Left lung (tissue), 10 donors: ENCODE data around the gene CIITA. TPM values are rescaled to one million over a fixed set of nuclear protein-coding genes. Genes with fewer than 3 reads are reported as not detected.
A peak's percentile ranks its signal among the peaks of the same experiment; 100 is the strongest.

Experiments
- ATAC-seq: fragments of 200-7000 bp; cut with Tn5 transposase; one replicate; pipeline ENCODE4 v1.9.1; 2020; ENCODE audit warnings: moderate library complexity
- DNase-seq, 4 donors: peaks; one replicate each; pipeline ENCODE4 v3.0.0-alpha.2; 2013 to 2020
- H3K27ac ChIP-seq, 2 donors: fragments of 200-600 bp; sonication (generic) in 1 of 2; one replicate each; pipeline versions ENCODE4 v1.5.0 to v1.8.0; 2020 to 2021
- H3K27me3 ChIP-seq, 2 donors: fragments of 200-600 bp; sonication (generic) in 1 of 2; one replicate each; pipeline versions ENCODE4 v1.5.0 to v1.8.0; 2020 to 2021
- H3K36me3 ChIP-seq, 2 donors: fragments of 200-600 bp; sonication (generic) in 1 of 2; one replicate each; pipeline versions ENCODE4 v1.5.0 to v1.8.0; 2020 to 2021
- H3K4me1 ChIP-seq, 2 donors: fragments of 200-600 bp; one replicate each; pipeline ENCODE4 v1.8.0; 2021
- H3K4me3 ChIP-seq, 2 donors: fragments of 200-600 bp; sonication (generic) in 1 of 2; one replicate each; pipeline versions ENCODE4 v1.5.0 to v1.8.0; 2020 to 2021; ENCODE audit warnings: mild to moderate bottlenecking in 1 of 2
- H3K9me3 ChIP-seq, 2 donors: fragments of 200-600 bp; sonication (generic) in 1 of 2; one replicate each; pipeline versions ENCODE4 v1.5.0 to v1.8.0; 2020 to 2021
- intact Hi-C, 2 donors: fragments of 100-400 bp; cut with DNase I; formaldehyde crosslinking; loops; one replicate each; pipeline versions ENCODE4 v1.11.2 to v1.14.2; 2022
- polyA plus RNA-seq, 6 donors: library from polyadenylated mRNA; unstranded; fragments of 120-200 nt; gene quantifications; one replicate each; pipeline ENCODE4 v1.2.1, GENCODE V29; 2013; ENCODE audit not compliant: insufficient read length in 6 of 6
- total RNA-seq, 2 donors: library from RNA; stranded (reverse); fragmentation: NEBNext Ultra II Directional; extraction: Animal tissue kit (Norgen Biotek cat#: 25700); gene quantifications; one replicate each; pipeline ENCODE4 v1.2.1, GENCODE V29; 2021
- TF ChIP-seq, protein P1 (sequence below), 2 donors: fragments of 200-600 bp; sonication (generic) in 1 of 2; IDR thresholded peaks; one replicate each; pipeline versions ENCODE4 v1.5.0 to v1.8.0; 2021; ENCODE audit warnings: antibody characterized with exemption in 2 of 2
- donor health status: DM: no; HTN: yes; CAD: no.
- donor health status: DM: no; HTN: no; CAD: no.

CIITA gene
- total and polyA plus RNA-seq, 8 donors, result 2.6 to 49.0 (median 5.8) TPM

DNA sequence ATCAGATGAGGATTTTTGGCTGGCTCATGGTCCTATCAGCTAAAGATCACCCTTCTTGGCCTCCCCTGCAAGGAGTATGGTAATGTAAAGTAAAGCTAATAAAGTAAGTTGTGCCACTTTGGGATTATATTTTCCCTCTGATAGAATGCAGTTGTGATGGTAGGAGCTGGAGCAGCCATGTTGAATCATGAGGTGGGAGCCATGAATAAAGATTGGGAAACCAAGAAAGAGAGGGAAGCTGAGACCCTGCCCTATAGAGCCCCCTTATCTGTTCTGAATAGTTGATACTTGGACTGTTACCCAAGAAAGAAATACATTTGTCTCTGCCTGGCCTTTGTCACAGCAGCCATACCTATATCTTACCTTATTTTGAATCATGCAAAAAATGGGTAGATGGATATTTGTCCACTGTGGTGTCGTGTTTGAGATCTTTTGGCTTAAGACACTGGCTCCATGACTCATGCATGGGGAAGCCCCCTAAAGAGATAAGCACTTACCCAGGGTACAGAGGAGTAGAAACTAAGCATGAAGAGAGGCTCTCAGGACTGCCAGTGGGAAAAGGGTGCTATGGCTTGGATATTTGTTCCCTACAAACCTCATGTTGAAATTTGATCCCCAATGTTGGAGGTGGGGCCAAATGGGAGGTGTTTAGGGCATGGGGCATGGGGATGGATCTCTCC is 40.7 kb upstream of the CIITA start:
- intact Hi-C loops, result no loop called here
- peaks cover 0 to 5% of the 10 kb centered on the region in 2 donors for H3K4me1 ChIP-seq
- H3K27me3 ChIP-seq, result no peaks in the 10 kb centered on the region
- TF ChIP-seq, protein P1, sequence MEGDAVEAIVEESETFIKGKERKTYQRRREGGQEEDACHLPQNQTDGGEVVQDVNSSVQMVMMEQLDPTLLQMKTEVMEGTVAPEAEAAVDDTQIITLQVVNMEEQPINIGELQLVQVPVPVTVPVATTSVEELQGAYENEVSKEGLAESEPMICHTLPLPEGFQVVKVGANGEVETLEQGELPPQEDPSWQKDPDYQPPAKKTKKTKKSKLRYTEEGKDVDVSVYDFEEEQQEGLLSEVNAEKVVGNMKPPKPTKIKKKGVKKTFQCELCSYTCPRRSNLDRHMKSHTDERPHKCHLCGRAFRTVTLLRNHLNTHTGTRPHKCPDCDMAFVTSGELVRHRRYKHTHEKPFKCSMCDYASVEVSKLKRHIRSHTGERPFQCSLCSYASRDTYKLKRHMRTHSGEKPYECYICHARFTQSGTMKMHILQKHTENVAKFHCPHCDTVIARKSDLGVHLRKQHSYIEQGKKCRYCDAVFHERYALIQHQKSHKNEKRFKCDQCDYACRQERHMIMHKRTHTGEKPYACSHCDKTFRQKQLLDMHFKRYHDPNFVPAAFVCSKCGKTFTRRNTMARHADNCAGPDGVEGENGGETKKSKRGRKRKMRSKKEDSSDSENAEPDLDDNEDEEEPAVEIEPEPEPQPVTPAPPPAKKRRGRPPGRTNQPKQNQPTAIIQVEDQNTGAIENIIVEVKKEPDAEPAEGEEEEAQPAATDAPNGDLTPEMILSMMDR (IDR thresholded peaks at IDR 0.05), result no peak
- no peak overlapping the region for H3K4me3 ChIP-seq
- no peak for ATAC-seq
- no peaks in the 10 kb centered on the region for H3K9me3 ChIP-seq
- H3K27ac ChIP-seq, result no peak overlapping the region
- no peak for DNase-seq
- H3K36me3 ChIP-seq, result no peaks in the 10 kb centered on the region

DNA sequence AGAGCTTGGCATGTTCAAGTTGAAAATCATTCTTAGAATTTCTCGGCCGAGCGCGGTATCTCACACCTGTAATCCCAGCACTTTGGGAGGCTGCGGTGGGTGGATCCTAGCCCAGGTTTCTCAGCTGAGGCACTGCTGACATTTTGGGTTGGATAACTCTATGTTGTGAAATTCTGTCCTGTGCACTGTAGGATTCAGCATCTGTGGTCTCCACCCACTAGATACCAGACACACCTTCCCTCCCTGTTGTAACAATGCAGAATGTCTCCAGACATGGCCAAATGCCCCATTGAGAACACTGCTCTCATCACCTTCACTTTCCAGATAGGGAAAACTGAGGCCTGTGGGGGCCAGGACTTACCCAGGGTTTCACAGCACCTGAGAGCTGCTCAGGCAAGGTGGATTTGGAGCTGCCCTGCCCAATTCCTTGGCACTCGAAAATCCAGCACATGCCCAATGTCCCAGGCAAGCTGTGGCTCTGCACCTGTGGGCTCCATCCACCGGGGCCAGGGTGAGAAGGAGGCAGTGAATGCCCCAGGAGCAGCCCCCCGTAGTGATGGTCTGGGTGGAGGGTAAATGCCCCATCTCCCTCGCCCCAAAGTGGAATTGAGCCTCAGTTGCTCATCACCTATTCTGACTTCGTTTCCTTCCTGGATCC is 38.3 kb upstream of the CIITA start:
- Histone ChIP-seq H3K4me3 (no peak overlapping the region), H3K9me3 (no peaks in the 10 kb centered on the region), H3K4me1 (peaks cover 0 to 10% of the 10 kb centered on the region in 2 donors), H3K36me3 (no peaks in the 10 kb centered on the region), H3K27me3 (no peaks in the 10 kb centered on the region), H3K27ac (no peak overlapping the region)
- DNase-seq (no peak), ATAC-seq (no peak)
- intact Hi-C loops, result no loop called here
- TF ChIP-seq, protein P1 (IDR thresholded peaks at IDR 0.05), result no peak

DNA sequence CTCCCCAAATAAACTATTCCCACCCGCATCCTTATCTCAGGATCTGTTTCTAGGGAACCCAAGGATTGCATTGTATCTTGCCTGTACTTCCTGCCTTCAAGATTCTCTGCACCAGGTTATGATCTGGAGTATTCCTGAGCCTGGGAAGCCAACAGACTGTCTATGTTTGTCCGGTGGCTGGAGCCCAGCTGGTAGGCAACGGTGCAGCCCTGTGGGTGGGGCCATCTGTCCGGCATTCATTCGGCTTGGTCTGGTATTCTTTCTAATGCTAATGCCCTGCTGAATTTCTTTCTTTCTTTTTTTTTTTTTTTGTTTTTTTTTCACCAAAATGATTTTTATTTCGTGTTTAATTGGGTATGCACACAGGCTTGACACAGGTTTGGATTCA is 37.7 kb upstream of the CIITA start:
- H3K4me1 ChIP-seq, result peaks cover 0 to 12% of the 10 kb centered on the region in 2 donors
- DNase-seq, result no peak
- H3K9me3 ChIP-seq, result no peaks in the 10 kb centered on the region
- intact Hi-C loops, result no loop called here
- no peak overlapping the region for H3K27ac ChIP-seq
- no peaks in the 10 kb centered on the region for H3K27me3 ChIP-seq
- H3K36me3 ChIP-seq, result no peaks in the 10 kb centered on the region
- TF ChIP-seq, protein P1 (IDR thresholded peaks at IDR 0.05), result no peak
- H3K4me3 ChIP-seq, result no peak overlapping the region
- no peak for ATAC-seq

DNA sequence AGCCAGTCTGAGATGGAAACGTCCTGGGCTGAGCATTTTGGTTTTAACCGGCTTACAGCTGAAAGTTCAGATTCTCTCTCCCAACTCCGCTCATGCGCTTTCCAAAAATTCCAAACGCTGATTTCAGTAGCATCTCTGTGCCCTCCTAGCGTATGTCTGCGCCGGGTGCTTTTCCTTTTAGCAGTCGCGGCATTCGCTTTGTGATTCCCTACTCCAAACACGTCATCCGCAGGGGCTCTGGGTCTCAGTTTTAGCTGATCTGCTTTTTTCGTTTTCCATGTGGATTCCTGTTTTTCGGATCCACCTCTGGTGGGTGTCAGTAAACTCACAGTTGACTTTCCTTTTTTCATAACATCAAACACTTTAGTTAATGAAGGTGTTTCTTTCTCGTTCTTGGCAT is 36.3 kb upstream of the CIITA start:
- no peak overlapping the region for H3K27ac ChIP-seq
- H3K4me1 ChIP-seq, result peaks cover 0 to 12% of the 10 kb centered on the region in 2 donors
- H3K9me3 ChIP-seq, result no peaks in the 10 kb centered on the region
- H3K27me3 ChIP-seq, result no peaks in the 10 kb centered on the region
- DNase-seq, result no peak
- ATAC-seq, result no peak
- TF ChIP-seq, protein P1 (IDR thresholded peaks at IDR 0.05), result no peak
- H3K4me3 ChIP-seq, result no peak overlapping the region
- intact Hi-C loops, result no loop called here
- no peaks in the 10 kb centered on the region for H3K36me3 ChIP-seq

DNA sequence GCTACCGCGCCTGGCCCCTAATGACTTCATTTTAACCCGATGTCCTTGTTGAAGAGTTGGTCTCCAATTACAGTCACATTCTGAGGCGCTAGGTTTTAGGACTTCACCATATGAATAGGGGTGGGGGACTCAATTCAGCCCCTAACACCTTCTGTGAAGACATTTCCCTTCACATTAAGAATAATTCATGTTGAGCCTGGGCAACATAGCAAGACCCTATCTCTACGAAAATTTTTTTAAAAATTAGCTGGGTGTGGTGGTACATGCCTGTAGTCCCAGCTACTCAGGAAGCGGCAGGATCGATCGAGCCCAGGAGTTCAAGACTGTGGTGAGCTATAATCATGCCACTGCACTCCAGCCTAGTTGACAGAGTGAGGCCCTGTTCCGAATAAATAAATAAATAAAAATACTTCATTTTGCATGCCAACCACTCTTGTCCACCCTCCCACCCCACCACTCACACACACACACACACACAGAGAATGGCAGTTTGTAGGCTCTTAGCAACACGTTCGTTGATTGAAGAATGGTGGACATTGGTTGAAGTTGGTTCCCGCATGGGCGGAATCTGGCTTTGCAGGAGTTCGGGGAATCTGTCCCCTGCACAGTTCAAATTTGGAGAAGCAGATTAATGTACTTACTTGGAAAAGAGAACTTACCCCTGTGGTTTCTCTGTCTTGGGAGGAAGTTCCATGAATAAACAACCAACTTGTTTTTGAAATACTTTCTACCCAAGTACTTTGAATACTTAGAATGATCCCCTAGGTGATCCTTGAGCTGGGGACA is 30.6 kb upstream of the CIITA start:
- Histone ChIP-seq H3K36me3 (no peaks in the 10 kb centered on the region), H3K4me1 (peaks cover 0 to 54% of the 10 kb centered on the region in 2 donors), H3K27me3 (no peaks in the 10 kb centered on the region), H3K27ac (peak overlapping the region; percentile 67 to 92), H3K4me3 (no peak overlapping the region), H3K9me3 (no peaks in the 10 kb centered on the region)
- TF ChIP-seq, protein P1 (IDR thresholded peaks at IDR 0.05), result no peak
- peak in 1 of 4 donors; percentile 48 for DNase-seq
- intact Hi-C loops, result no loop called here
- ATAC-seq, result peak; percentile 65
